Renal cortical epithelial cell (primary cell): Measurements from ENCODE around the gene ESRRA. TPM values are rescaled to one million over a fixed set of nuclear protein-coding genes. Genes with fewer than 3 reads are reported as not detected.

Experiments used
- DNase-seq: peaks from one replicate; pipeline ENCODE4 v3.0.0-alpha.2; 2011; ENCODE audit warnings: low read depth
- total RNA-seq: library from RNA; depleted of rRNA; stranded (reverse); fragments of >200 nt; gene quantifications from 2 replicates; pipeline ENCODE4 v1.2.3, GENCODE V29; 2014

The ESRRA gene
- total RNA-seq, 1 donor from 2014 or later: 54.0 TPM

- DNase-seq: no peak
Observed at GRCh38 chr11:64351136-64351631, 45.9 kb downstream of the ESRRA start.

DNA sequence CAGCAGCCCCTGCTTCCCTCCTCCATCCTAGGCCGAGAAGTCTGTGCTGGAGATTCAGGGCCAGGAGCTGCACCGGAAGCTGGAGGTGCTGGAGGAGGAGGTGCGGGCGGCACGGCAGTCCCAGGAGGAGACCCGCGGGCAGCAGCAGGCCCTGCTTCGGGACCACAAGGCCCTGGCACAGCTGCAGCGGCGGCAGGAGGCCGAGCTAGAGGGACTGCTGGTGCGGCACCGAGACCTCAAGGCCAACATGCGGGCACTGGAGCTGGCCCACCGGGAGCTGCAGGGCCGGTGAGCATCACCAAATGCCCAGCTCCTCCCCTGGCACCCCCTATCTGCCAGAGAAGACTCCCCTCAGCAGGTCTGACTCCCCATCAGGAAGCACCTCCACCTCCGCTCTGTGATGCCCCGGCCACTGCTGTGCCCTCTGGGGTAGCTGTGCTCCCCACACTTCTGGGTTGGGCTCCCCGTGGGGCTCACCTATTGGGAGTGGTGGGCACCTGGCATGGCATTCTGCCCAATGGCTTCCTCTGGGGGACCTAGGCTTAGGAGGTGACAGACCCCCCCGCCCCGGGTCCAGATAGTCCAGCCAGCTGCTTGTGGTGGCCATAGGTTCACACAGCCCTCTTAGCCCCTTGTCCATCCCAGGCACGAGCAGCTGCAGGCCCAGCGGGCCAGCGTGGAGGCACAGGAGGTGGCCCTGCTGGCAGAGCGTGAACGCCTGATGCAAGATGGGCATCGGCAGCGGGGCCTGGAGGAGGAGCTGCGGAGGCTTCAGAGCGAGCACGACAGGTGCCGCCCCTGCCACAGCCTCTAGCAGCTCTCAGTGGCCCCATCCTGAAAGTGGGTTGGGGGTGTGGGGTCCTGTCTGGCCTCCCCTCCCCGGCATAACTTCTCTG lies 47.0 kb downstream of the ESRRA start:
- DNase-seq: no peak

GRCh38 chr11:64352995-64353714 lies 47.8 kb downstream of the ESRRA start:
- no peak for DNase-seq

- DNase-seq: no peak
Observed at GRCh38 chr11:64353715-64354506, 48.6 kb downstream of the ESRRA start.

DNA sequence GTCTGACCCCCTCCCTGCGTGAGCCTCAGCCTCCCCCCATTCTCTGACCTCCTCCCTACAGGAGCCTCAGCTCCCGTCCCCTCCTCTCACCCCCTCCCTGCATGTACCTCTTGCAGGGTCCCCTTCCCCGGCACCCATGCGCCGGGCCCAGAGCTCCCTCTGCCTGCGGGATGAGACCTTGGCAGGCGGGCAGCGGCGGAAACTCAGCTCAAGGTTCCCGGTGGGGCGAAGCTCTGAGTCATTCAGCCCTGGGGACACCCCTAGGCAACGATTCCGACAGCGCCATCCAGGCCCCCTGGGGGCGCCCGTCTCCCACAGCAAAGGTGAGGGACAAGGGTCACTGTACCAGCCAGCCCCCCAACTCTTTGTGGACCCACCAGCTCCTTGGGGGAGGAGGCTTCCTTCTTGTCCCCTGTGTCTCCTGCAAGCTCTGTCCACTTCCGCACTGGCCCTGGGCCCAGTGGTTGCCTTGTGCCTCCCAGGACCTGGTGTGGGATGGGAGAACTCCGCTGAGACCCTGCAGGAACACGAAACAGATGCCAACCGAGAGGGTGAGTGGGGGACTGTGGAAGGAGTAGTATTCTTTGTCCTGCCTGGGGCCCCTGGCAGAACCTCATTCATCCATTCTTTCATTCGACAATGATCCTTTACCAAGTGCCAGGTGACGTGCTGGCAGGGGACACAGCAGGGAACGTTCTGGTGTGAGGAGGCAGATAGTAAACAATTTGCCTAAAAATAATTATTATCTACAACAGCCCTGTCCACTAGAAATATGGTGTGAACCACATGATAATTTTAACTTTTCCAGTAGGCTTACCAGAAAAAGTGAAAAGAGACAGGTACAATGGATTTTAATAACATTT lies 50.0 kb downstream of the ESRRA start:
- DNase-seq: peak; percentile 61

GRCh38 chr11:64356498-64357411 lies 51.4 kb downstream of the ESRRA start:
- no peak for DNase-seq

DNA sequence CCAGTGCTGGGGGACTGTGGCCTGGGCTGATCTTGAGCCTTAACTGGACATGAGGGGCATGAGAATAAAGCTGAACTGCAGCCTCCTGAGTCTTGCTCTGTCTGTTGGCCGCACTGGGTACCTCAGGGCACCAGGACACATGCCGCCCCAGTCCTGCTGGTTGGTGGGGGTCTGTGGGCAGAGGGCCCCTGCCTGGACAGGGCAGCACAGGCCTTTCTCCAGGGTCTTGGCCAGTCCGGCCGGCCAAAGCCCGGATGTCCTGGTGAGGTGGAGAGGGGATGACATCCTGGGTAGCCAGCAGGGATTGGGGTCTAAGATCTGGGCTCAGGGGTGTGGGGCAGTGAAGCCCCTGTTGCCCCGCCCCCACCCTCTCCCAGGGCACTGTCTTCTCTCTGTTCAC lies 52.1 kb downstream of the ESRRA start:
- DNase-seq: no peak

DNA sequence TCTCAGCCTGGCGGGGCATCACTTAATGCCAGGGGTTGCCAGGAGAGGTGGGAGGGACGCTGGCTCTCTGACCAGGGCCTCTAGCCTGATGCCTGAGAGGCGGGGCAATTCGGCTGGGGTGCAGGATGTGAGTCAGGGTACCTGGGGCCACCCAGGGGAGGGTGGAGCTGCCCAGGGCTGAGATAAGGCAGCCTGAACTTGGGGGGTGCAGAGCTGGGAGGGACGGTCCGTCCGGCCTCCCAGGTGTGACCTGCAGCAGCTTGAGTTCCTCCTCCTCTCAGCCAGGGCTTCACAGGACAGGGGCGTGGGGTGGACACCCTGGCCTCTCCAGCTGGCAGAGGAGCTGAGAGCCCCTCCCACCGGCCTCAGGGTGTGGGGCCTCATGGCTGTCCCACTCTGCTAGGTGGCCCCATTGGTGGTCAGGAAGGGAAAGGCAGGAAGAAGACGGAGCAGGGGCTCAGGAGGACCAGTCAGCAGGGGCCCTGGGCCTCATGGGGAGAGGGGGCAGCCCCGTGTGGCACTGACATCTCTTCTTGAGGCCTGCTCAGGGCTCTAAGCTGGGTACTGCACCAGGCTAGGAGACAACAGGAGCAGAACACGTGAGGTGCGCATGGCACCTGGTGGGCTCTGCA lies 52.7 kb downstream of the ESRRA start:
- DNase-seq: no peak

DNA sequence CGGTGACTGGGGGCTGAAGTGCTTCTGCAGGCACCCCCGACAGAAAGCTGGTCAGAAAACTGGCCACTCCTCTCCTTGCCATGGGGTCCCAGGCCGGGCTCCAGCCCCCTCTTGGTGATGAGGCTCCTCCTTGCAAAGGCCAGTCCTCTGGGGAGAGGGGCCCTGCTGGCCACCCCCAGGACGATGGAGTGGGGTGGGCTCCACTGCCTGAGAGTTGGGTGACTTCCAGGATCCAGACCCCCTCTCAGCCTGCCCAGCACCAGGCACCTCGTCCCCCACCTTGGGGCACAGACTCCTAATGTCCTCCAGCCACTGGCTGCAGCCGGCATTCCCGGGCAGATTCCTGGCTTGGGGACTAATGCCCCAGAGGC lies 53.2 kb downstream of the ESRRA start:
- no peak for DNase-seq

GRCh38 chr11:64358907-64359711 lies 53.8 kb downstream of the ESRRA start, which contains the start of gene RPS6KA4:
TSS of gene RPS6KA4 (plus strand) at chr11:64359162. CDS start at chr11:64359236, 74 bp downstream.
- DNase-seq: peak; percentile 22

DNA sequence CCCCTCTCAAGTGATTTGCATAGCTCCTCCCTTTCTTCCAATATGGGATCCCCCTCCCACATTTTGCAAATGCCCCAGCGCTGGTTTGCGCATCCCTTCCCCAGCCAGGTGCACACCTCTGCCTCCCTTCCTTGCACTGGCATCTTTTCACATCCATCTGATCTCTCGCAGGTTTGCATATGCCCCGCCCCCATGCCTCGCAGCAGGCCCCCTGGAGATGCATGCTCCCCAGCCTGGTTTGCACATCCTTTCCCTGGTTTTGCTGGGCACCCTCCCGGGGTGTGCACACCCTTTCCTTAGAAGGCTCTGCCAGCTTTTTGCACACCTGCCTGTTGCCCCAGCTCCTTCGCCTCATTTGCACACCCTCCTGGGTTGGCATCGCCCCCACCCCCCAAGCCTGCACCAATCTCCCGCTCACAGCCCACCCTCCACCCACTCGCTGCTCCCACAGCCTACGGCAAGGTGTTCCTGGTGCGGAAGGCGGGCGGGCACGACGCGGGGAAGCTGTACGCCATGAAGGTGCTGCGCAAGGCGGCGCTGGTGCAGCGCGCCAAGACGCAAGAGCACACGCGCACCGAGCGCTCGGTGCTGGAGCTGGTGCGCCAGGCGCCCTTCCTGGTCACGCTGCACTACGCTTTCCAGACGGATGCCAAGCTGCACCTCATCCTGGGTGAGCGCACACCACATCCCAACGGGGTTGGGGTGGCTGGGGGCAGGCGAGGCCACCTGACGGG lies 54.6 kb downstream of the ESRRA start:
- no peak for DNase-seq

GRCh38 chr11:64360448-64360921 lies 55.2 kb downstream of the ESRRA start:
- no peak for DNase-seq

GRCh38 chr11:64361659-64362058 lies 56.3 kb downstream of the ESRRA start:
- no peak for DNase-seq

GRCh38 chr11:64362339-64362738 lies 57.0 kb downstream of the ESRRA start:
- no peak for DNase-seq

DNA sequence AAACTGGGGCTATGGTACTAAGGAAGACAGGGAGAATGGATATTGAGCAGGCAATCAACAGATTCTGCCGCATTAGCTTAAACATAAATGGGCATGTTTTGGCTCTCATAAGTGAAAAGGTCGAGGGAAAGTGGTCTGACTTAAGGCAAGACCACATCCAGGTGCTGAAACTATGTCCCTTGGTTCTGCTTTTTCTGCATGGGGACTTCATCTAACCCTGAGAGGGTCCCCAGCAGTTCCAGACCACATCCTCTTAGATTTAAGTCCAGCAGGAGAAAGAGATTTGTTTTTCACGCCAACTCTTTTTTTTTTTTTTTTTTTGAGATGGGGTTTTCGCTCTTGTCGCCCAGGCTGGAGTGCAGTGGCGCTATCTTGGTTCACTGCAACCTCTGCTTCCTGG lies 59.1 kb downstream of the ESRRA start:
- no peak for DNase-seq

- no peak for DNase-seq
Observed at GRCh38 chr11:64364911-64365310, 59.6 kb downstream of the ESRRA start.
